DMS53 treated with DMSO at 0.1 percent for 48 hours (cell line): ENCODE results near the gene PPARGC1A.

Experiments used
- DNase-seq: peaks from one replicate; lab custom pipeline; 2025; ENCODE audit not compliant: unreplicated experiment; lab: John Stamatoyannopoulos, UW

PPARGC1A gene

GRCh38 chr4:23881052-23881501 is 8.8 kb downstream of the PPARGC1A start:
- peak; percentile 36 for DNase-seq

DNA sequence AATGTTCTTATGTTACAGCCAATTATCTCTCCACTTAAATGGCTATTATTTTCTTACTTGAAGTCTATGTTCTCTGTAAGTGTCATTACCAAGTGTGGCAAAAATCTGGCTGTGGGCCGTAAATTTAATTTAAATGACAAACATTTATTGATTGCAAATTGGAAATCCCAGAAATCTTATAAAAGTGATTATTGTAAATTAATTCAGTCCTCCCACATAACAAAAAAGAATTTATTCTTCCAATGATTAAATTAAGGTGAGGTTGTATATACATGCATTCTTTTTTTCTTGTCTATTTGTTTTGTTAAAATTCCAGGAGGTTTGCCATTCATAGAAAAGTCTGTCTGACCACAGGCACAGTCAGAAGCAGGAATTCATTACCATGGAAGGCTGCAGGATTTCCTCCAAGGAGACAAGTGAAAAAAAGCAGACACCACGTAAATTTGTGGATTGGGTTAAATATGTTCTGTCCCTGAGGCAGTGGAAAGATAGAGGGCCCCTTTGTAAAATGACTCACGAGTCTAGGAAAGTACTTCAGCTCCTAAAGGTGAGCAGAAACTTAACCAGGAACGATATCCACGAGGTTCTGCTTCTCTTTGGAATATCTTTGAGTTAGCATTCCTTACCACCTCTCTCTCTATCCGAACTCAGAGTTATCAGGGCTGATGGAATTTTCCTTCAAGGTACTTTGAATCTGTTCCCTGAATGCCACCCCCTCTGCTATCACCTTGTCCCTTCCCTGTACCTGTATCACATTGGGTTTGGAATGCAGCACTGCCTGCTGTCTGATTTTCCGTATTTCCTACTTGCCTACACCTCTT is 10.7 kb downstream of the PPARGC1A start:
- DNase-seq = no peak

DNA sequence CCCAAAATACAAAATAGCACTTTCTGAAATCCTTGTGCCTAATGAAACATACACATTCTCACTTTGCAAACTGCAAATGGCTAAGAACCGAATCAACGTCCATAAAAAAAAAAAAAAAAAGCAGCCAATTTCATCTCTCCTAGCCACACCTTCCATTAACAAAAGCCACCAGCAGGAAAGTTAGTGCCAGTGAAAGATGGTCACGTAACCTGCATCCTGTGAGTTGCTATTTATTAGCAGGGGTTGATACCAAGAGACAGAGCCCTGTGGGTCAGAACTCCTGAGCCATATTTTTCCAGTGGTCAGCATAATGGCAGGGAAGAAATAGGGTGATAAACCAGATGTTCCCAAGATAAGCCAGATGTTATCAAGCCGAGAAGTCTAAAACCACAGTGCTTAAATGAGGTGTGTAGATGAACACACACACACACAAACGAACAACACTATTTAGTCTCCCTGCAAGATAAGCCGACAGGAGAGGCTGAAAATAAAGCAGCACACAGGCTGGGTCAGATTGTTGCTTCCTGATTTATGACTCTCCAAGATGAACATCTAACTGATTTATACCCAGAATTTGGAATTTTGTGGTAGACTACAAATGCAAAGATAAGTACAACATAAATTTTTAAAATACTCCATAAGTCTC is 11.5 kb downstream of the PPARGC1A start:
- no peak for DNase-seq

DNA sequence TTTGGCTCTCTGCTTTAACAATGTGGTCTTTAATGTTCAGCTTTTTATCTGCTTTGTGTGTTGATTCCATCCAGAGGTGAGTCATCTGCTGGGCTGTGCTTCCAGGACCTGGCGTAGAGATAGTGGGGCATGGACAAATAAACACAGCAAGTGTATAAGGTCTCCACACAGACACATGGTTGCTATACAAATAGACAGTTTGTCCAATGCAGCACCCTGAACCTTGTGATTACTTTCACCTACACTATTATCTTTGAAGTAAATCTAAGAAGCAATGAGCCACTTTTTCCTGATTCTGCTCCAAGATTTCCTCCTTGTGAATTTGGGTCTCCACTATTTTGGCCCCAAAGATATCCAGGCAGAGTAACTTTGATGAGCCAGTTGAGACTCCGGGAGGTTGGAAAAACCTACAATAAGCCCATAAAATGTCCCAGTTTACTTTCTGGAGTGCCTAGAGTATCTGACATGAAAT is 12.1 kb downstream of the PPARGC1A start:
- DNase-seq = peak; percentile 82

- no peak for DNase-seq
These were observed 13.3 kb downstream of the PPARGC1A start for GRCh38 chr4:23876418-23877089.

GRCh38 chr4:23875317-23875716 is 14.5 kb downstream of the PPARGC1A start:
- no peak for DNase-seq

- DNase-seq = no peak
These were observed 15.3 kb downstream of the PPARGC1A start for GRCh38 chr4:23874536-23874901.

GRCh38 chr4:23873717-23874535 is 15.9 kb downstream of the PPARGC1A start:
- no peak for DNase-seq

- no peak for DNase-seq
These were observed 18.4 kb downstream of the PPARGC1A start for GRCh38 chr4:23871426-23871825.

GRCh38 chr4:23866450-23867075 is 23.3 kb downstream of the PPARGC1A start:
- no peak for DNase-seq

DNA sequence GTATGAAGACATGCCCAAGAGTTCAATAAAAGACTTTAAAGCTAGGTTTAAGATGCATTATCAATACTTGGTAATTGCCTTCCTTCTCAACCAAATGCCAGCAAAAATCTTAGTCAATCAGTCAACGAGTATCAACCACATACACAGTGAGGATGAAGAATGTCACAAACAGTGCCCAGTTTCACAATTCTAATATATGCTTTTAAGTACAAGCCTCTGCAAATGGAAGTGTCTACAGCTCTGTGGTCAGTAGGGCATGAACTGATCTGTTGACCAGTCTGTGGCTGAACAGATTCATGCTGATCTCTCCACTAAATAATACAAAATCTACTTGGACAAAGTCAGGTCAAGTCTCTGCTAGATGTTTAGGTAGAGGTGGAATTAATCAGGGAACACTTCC is 27.9 kb downstream of the PPARGC1A start:
- no peak for DNase-seq

DNA sequence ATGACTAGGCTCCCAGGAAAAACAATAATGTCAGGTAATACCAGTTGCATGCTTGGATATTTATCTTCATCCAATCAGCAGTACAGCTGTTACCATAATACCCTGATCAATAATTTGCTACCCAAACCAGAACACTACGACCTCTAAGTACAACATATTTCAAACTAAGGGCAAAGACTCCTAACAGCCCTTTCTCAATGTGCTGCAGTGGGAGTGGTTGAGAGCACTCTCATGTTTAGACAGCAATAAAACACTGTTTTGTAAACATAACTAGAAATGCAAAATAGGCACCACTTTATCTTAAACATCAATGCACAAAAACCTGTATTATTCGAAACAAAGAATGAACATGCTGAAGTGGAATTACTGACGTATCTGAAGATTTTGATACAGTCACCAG is 28.9 kb downstream of the PPARGC1A start:
- DNase-seq = no peak

GRCh38 chr4:23857367-23857959 is 32.4 kb downstream of the PPARGC1A start:
- peak; percentile 5 for DNase-seq

GRCh38 chr4:23856630-23857029 is 33.2 kb downstream of the PPARGC1A start:
- DNase-seq = no peak

GRCh38 chr4:23855912-23856605 is 33.8 kb downstream of the PPARGC1A start:
- no peak for DNase-seq

DNA sequence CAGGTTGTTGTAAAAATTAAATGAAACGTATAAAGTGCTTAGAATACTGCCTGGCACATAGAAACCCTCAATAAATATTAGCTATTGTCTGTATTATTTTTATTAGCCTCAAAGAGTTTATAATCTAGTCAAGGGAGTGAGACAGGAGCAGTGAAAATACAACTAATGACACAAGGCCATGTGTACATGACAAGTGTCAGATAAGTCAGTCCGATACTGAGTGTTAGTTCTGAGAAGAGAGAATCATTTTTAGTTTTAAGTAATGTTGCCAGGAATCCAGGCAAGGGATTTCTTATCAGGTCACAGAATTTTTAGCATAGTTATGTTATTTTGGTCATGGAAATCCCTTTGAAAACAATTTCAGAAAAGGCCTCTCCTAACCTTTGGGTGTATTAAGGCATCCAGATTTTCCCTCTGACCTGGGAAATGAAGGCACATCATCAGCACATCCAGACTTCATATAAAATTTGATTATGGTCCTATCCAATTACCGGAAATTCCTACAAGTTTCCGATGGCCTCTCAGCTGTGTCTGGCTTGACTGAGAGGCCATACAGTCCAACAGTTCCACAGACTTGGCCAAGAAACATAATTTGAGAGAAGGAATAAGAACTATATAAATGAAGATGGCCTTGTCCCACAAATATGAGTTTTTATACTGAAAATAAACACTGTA is 35.7 kb downstream of the PPARGC1A start:
- no peak for DNase-seq

GRCh38 chr4:23851464-23851863 is 38.4 kb downstream of the PPARGC1A start:
- DNase-seq = no peak

GRCh38 chr4:23847158-23847557 is 42.7 kb downstream of the PPARGC1A start:
- no peak for DNase-seq

- no peak for DNase-seq
These were observed 44.9 kb downstream of the PPARGC1A start for GRCh38 chr4:23844961-23845360.
